H1 (cell line): ENCODE measurements around the gene GLB1L3. TPM values are rescaled to one million over a fixed set of nuclear protein-coding genes. Genes with fewer than 3 reads are reported as not detected.

Experiments
- CTCF ChIA-PET: fragments of 300-600 bp; sonication (Branson Sonifier 250); formaldehyde crosslinking; loops from one replicate; lab custom pipeline; 2021; ENCODE audit not compliant: partially characterized antibody; lab: Charles Lee
- POLR2A ChIA-PET: fragments of 300-600 bp; sonication (Branson Sonifier 250); formaldehyde crosslinking; loops from one replicate; lab custom pipeline; 2021; ENCODE audit warnings: inconsistent platforms; ENCODE audit not compliant: partially characterized antibody; lab: Charles Lee
- DNase-seq, 2 experiments: peaks; one replicate each; pipeline versions ENCODE4 v3.0.0 to v3.0.0-alpha.2; 2010 to 2022; ENCODE audit warnings: low spot score in 2 of 2, low read depth in 1 of 2, mixed read lengths in 1 of 2
- FAIRE-seq: peaks from 2 replicates; lab custom pipeline; 2011; peaks lifted over from hg19 to GRCh38; lab: Jason Lieb, UNC
- H2AFZ ChIP-seq: 2 replicates; pipeline ENCODE4 v1.8.1; 2012; ENCODE audit warnings: low read length, inconsistent platforms
- H2AK5ac ChIP-seq: 2 replicates; pipeline ENCODE4 v1.6.1; 2013; ENCODE audit warnings: low read depth, low read length
- H2BK120ac ChIP-seq: replicated peaks from 2 replicates; pipeline ENCODE3; 2013; ENCODE audit warnings: low read depth, low read length, inconsistent platforms
- H2BK12ac ChIP-seq: 2 replicates; pipeline ENCODE4 v1.6.1; 2013; ENCODE audit warnings: low read depth, low read length
- H2BK15ac ChIP-seq: 2 replicates; pipeline ENCODE4 v1.6.1; 2013; ENCODE audit warnings: low read length
- H2BK20ac ChIP-seq: 2 replicates; pipeline ENCODE4 v1.6.1; 2013; ENCODE audit warnings: low read length
- H2BK5ac ChIP-seq: 2 replicates; pipeline ENCODE4 v1.6.1; 2013; ENCODE audit warnings: low read depth, low read length
- H3K14ac ChIP-seq: 2 replicates; pipeline ENCODE4 v1.6.1; 2013; ENCODE audit warnings: inconsistent platforms; ENCODE audit not compliant: insufficient read length
- H3K18ac ChIP-seq: 2 replicates; pipeline ENCODE4 v1.6.1; 2013; ENCODE audit warnings: low read length; ENCODE audit errors: extremely low read depth
- H3K23ac ChIP-seq: 2 replicates; pipeline ENCODE4 v1.6.1; 2013; ENCODE audit warnings: inconsistent platforms; ENCODE audit not compliant: insufficient read length
- H3K23me2 ChIP-seq: 2 replicates; pipeline ENCODE4 v1.6.1; 2013; ENCODE audit warnings: low read depth, low read length
- H3K27ac ChIP-seq: 2 replicates; pipeline ENCODE4 v1.6.1; 2011; ENCODE audit warnings: low read depth, low read length, inconsistent platforms
- H3K27me3 ChIP-seq, 4 experiments: replicated peaks in 1 of 4; 1 replicate in 1 of 4; 2 replicates in 3 of 4; pipeline versions ENCODE4 v1.6.1 to v1.8.1; 2011 to 2013; ENCODE audit warnings: low read length in 3 of 4, mild to moderate bottlenecking in 3 of 4, inconsistent platforms in 2 of 4, mixed read lengths in 2 of 4, moderate library complexity in 1 of 4; ENCODE audit not compliant: control insufficient read depth in 3 of 4, insufficient read depth in 3 of 4; ENCODE audit errors: extremely low read depth in 1 of 4
- H3K36me3 ChIP-seq, 4 experiments: 2 replicates each; pipeline versions ENCODE4 v1.6.1 to v1.8.1; 2011 to 2013; ENCODE audit warnings: mild to moderate bottlenecking in 4 of 4, low read length in 3 of 4, moderate library complexity in 2 of 4, control low read depth in 1 of 4, inconsistent platforms in 1 of 4; ENCODE audit not compliant: insufficient read depth in 4 of 4, control insufficient read depth in 2 of 4
- H3K4ac ChIP-seq: replicated peaks from 2 replicates; pipeline ENCODE3; 2013; ENCODE audit warnings: low read length, low read depth, mixed read lengths, inconsistent platforms; ENCODE audit not compliant: insufficient read length
- H3K4me1 ChIP-seq, 4 experiments: replicated peaks in 1 of 4; 1 replicate in 1 of 4; 2 replicates in 3 of 4; pipeline versions ENCODE4 v1.6.1 to v1.8.1; 2011 to 2013; ENCODE audit warnings: low read length in 3 of 4, inconsistent platforms in 2 of 4, mixed read lengths in 1 of 4; ENCODE audit not compliant: insufficient read depth in 4 of 4, control insufficient read depth in 3 of 4
- H3K4me2 ChIP-seq, 2 experiments: 2 replicates each; pipeline versions ENCODE4 v1.6.1 to v1.8.1; 2011 to 2013; ENCODE audit warnings: low read depth in 2 of 2, low read length in 2 of 2, control low read depth in 1 of 2, inconsistent platforms in 1 of 2, mild to moderate bottlenecking in 1 of 2; ENCODE audit not compliant: insufficient read depth in 1 of 2
- H3K4me3 ChIP-seq, 4 experiments: fragments of 200-600, 300-600 bp in 1 of 4; sonication (generic), shearing (Covaris generic), sonication (Bioruptor Twin) in 1 of 4; 2 replicates each; pipeline versions ENCODE4 v1.5.1 to v1.8.1; 2011 to 2016; ENCODE audit warnings: low read length in 4 of 4, low read depth in 3 of 4, control low read depth in 2 of 4, inconsistent platforms in 2 of 4, mild to moderate bottlenecking in 2 of 4, mixed read lengths in 1 of 4, moderate library complexity in 1 of 4; ENCODE audit not compliant: insufficient read depth in 2 of 4; ENCODE audit errors: extremely low read depth in 1 of 4
- H3K56ac ChIP-seq: replicated peaks from 2 replicates; pipeline ENCODE3; 2013; ENCODE audit warnings: low read depth, mild to moderate bottlenecking, mixed read lengths, low read length, inconsistent platforms; ENCODE audit not compliant: insufficient read length
- H3K79me1 ChIP-seq: 2 replicates; pipeline ENCODE4 v1.6.1; 2013; ENCODE audit warnings: low read depth, low read length, control low read depth
- H3K79me2 ChIP-seq, 2 experiments: 2 replicates each; pipeline versions ENCODE4 v1.6.1 to v1.8.1; 2012 to 2013; ENCODE audit warnings: low read length in 2 of 2, mild to moderate bottlenecking in 2 of 2, inconsistent platforms in 1 of 2; ENCODE audit not compliant: insufficient read depth in 2 of 2, control insufficient read depth in 1 of 2
- H3K9ac ChIP-seq, 4 experiments: replicated peaks in 1 of 4; 1 replicate in 1 of 4; 2 replicates in 3 of 4; pipeline versions ENCODE4 v1.6.1 to v1.8.1; 2011 to 2013; ENCODE audit warnings: low read depth in 3 of 4, low read length in 3 of 4, control low read depth in 2 of 4, mild to moderate bottlenecking in 2 of 4, moderate library complexity in 2 of 4, inconsistent platforms in 1 of 4; ENCODE audit errors: extremely low read depth in 1 of 4
- H3K9me3 ChIP-seq, 2 experiments: 2 replicates each; pipeline versions ENCODE4 v1.6.1 to v1.8.1; 2012 to 2013; ENCODE audit warnings: mild to moderate bottlenecking in 2 of 2, moderate library complexity in 2 of 2, control low read depth in 1 of 2, inconsistent platforms in 1 of 2, low read depth in 1 of 2, low read length in 1 of 2, mixed read lengths in 1 of 2; ENCODE audit not compliant: insufficient read depth in 2 of 2
- H4K20me1 ChIP-seq, 2 experiments: replicated peaks in 1 of 2; 2 replicates each; pipeline versions ENCODE3 to v1.8.1; 2011 to 2013; ENCODE audit warnings: inconsistent platforms in 2 of 2, low read length in 2 of 2, mild to moderate bottlenecking in 1 of 2; ENCODE audit not compliant: insufficient read depth in 2 of 2, control insufficient read depth in 1 of 2
- H4K5ac ChIP-seq: 2 replicates; pipeline ENCODE4 v1.6.1; 2013; ENCODE audit warnings: low read length, low read depth, mixed read lengths, inconsistent platforms; ENCODE audit not compliant: insufficient read length
- H4K8ac ChIP-seq: 2 replicates; pipeline ENCODE4 v1.8.0; 2013; ENCODE audit warnings: mild to moderate bottlenecking, moderate library complexity, low read length, inconsistent platforms; ENCODE audit not compliant: insufficient read depth; ENCODE audit errors: extremely low read depth
- H4K91ac ChIP-seq: replicated peaks from 2 replicates; pipeline ENCODE3; 2013; ENCODE audit warnings: low read length, mixed read lengths, inconsistent platforms; ENCODE audit not compliant: insufficient read length
- BACH1 ChIP-seq: IDR thresholded peaks from 2 replicates; pipeline ENCODE4 v1.6.1; 2012; ENCODE audit warnings: low read length, improper control_type of control experiment
- E2F6 ChIP-seq: IDR thresholded peaks from 2 replicates; pipeline ENCODE4 v1.6.1; 2012; ENCODE audit warnings: inconsistent platforms
- HDAC2 ChIP-seq, 2 experiments: fragments of 300-600 bp in 1 of 2; sonication (generic) in 1 of 2; IDR thresholded peaks; 2 replicates each; pipeline ENCODE4 v1.6.1; 2011 to 2012; ENCODE audit warnings: low read depth in 2 of 2, low read length in 2 of 2, mild to moderate bottlenecking in 2 of 2, moderate library complexity in 2 of 2, borderline replicate concordance in 1 of 2, inconsistent platforms in 1 of 2
- MAFK ChIP-seq: IDR thresholded peaks from 2 replicates; pipeline ENCODE4 v1.6.1; 2012; ENCODE audit warnings: low read depth, mild to moderate bottlenecking, improper control_type of control experiment, low read length
- SRF ChIP-seq: IDR thresholded peaks from 2 replicates; pipeline ENCODE4 v1.6.1; 2011; ENCODE audit warnings: mild to moderate bottlenecking, low read depth, low read length, moderate library complexity
- ZNF274 ChIP-seq: IDR thresholded peaks from 2 replicates; pipeline ENCODE4 v1.7.0; 2012; ENCODE audit warnings: low read length, borderline replicate concordance; ENCODE audit errors: extremely low read depth
- WGBS, 2 experiments: shearing (Covaris generic) in 1 of 2; methylation state at CpG; one replicate each; pipeline versions ENCODE4 v1.1.6 to v1.1.7; 2013 to 2015; ENCODE audit warnings: low lambda C conversion rate in 2 of 2, mixed read lengths in 2 of 2, inconsistent platforms in 1 of 2, low coverage in 1 of 2, missing lambda C conversion rate in 1 of 2; ENCODE audit not compliant: insufficient replicate concordance in 2 of 2, insufficient coverage in 1 of 2, insufficient read length in 1 of 2; ENCODE audit errors: extremely low coverage in 1 of 2, missing lambda C conversion rate in 1 of 2; 5-methylcytosine and 5-hydroxymethylcytosine counted together
- polyA plus RNA-seq, 7 experiments: library from polyadenylated mRNA; depleted of rRNA in 3 of 7; stranded (reverse) in 5 of 7; unstranded in 2 of 7; fragments of >200 nt in 5 of 7; fragments of 200-250 nt in 2 of 7; gene quantifications; 1 replicate in 5 of 7; 2 replicates in 1 of 7; 4 replicates in 1 of 7; pipeline versions ENCODE4 v1.2.1 to v1.2.3, GENCODE V29; 2011 to 2013; ENCODE audit warnings: missing spikeins in 2 of 7, mixed read lengths in 2 of 7
- total RNA-seq: library from RNA; stranded (reverse); fragmentation: NEBNext Ultra II Directional; extraction: Animal tissue kit (Norgen Biotek cat#: 25700); gene quantifications from 2 replicates; pipeline ENCODE4 v1.2.1, GENCODE V29; 2021

The GLB1L3 gene
- total and polyA plus RNA-seq, 2 of the 8 experiments (the other 6 are each of a cell fraction or from before 2014, with no cell fraction given), result 14.9 to 33.2 TPM

- Histone ChIP-seq H3K4me2 (no peak overlapping the region), H3K23me2 (no peaks in the 10 kb centered on the region), H4K91ac (no peak overlapping the region), H2BK12ac (no peak overlapping the region), H3K4ac (no peak overlapping the region), H3K79me1 (no peaks in the 10 kb centered on the region), H3K79me2 (no peaks in the 10 kb centered on the region), H2BK5ac (no peak overlapping the region), H3K23ac (no peak overlapping the region), H3K14ac (no peak overlapping the region), H3K27me3 (no peaks in the 10 kb centered on the region; a peak in 1 of 7 replicates), H3K4me1 (no peaks in the 10 kb centered on the region; a peak in 1 of 7 replicates), H3K27ac (no peak overlapping the region), H2BK15ac (no peak overlapping the region), H2BK120ac (no peak overlapping the region), H3K36me3 (peaks cover 4 to 15% (median 10%) of the 10 kb centered on the region in 4 experiments; a peak in 6 of 8 replicates), H3K56ac (no peak overlapping the region), H2AK5ac (no peak overlapping the region), H3K9me3 (no peaks in the 10 kb centered on the region)
- ChIA-PET CTCF (interaction anchor here (1.3 to 4.3 kb wide), 4 partner anchors 11 to 27 kb away, joined by 3 to 26 read pairs (median 9); no protein-coding TSS in a partner anchor), POLR2A (interaction anchor here (1.2 to 6.0 kb wide), 4 partner anchors 8 to 21 kb away, joined by 3 to 42 read pairs (median 6); partner anchors contain the start of gene GLB1L3)
- TF ChIP-seq ZNF274 (no peak), HDAC2 (IDR thresholded peaks at IDR 0.05; ENCODE audit: borderline replicate concordance in 1 of 2, low read depth in 2 of 2, low read length in 2 of 2) (no peak), BACH1 (no peak), E2F6 (no peak), MAFK (peak; percentile 69), SRF (no peak)
- TF ChIP-seq, all 59 proteins: peak for 1
- WGBS, 2 experiments, result 77% methylated on average over 4 of the region's 4 CpGs; no CpG with 5 or more reads in 1 of the 2 experiments
- Histone ChIP-seq H4K20me1 (no peaks in the 10 kb centered on the region), H4K5ac (no peak overlapping the region), H3K18ac (no peak overlapping the region), H2BK20ac (no peak overlapping the region), H3K4me3 (no peak overlapping the region), H2AFZ (no peak overlapping the region), H4K8ac (no peak overlapping the region), H3K9ac (no peak overlapping the region)
- FAIRE-seq (no peak), DNase-seq (no peak)
These were observed 13.0 kb downstream of the GLB1L3 start for GRCh38 chr11:134289167-134289566.
